ENCODE data around the gene DIDO1.

The DIDO1 gene

GRCh38 chr20:62832951-62833391 is 93.3 kb downstream of the DIDO1 start:
- Histone ChIP-seq H2AK5ac (ENCODE audit: low read length) (no peak overlapping the region), H4K91ac (ENCODE audit: low read depth, low read length) (no peak overlapping the region), H2AFZ (ENCODE audit: insufficient read depth, low read length, poor library complexity) (no peak overlapping the region), H3K14ac (ENCODE audit: low read length) (no peak overlapping the region), H2BK5ac (ENCODE audit: low read depth, low read length, poor library complexity) (no peak overlapping the region), H3K9ac (ENCODE audit: low read length) (no peak overlapping the region), H3K18ac (ENCODE audit: low read length) (no peak overlapping the region), H3K4ac (ENCODE audit: low read depth, low read length) (no peak overlapping the region), H2BK120ac (ENCODE audit: insufficient read depth, low read length, poor library complexity) (no peak overlapping the region), H3K27ac (ENCODE audit: low read depth, low read length) (no peak overlapping the region), H3K9me3 (ENCODE audit: insufficient read depth, low read depth, low read length) (no peaks in the 10 kb centered on the region), H3K4me2 (ENCODE audit: low read length) (no peak overlapping the region), H3K79me2 (ENCODE audit: control insufficient read depth, insufficient read depth, low read length, poor library complexity) (no peaks in the 10 kb centered on the region), H3K36me3 (ENCODE audit: control insufficient read depth in 1 of 2, insufficient read depth in 2 of 2, low read length in 2 of 2) (peaks cover 61 to 62% of the 10 kb centered on the region in 2 experiments), H2BK12ac (ENCODE audit: low read length) (no peak overlapping the region), H3K4me3 (ENCODE audit: low read depth, low read length) (no peak overlapping the region), H4K8ac (ENCODE audit: low read depth, low read length) (no peak overlapping the region), H3K4me1 (ENCODE audit: control insufficient read depth in 1 of 2, insufficient read depth in 2 of 2, low read length in 2 of 2) (peaks cover 6 to 12% of the 10 kb centered on the region in 2 experiments), H4K12ac (ENCODE audit: low read depth, low read length) (no peak overlapping the region), H3K23ac (ENCODE audit: low read length) (no peak overlapping the region), H3K27me3 (ENCODE audit: insufficient read depth, low read length) (no peaks in the 10 kb centered on the region), H3K79me1 (ENCODE audit: low read length) (no peaks in the 10 kb centered on the region)
- peak in 1 of 2 donors; percentile 25 for DNase-seq
- no CpG with 5 or more reads among the region's 14 CpGs for WGBS (ENCODE audit: extremely low coverage, insufficient coverage, insufficient read length)

GRCh38 chr20:62832212-62832922 is 93.9 kb downstream of the DIDO1 start:
- H3K4me1 ChIP-seq (ENCODE audit: control insufficient read depth in 1 of 2, insufficient read depth in 2 of 2, low read length in 2 of 2) = peaks cover 6 to 12% of the 10 kb centered on the region in 2 experiments
- H4K8ac ChIP-seq (ENCODE audit: low read depth, low read length) = no peak overlapping the region
- H3K36me3 ChIP-seq (ENCODE audit: control insufficient read depth in 1 of 2, insufficient read depth in 2 of 2, low read length in 2 of 2) = peaks cover 67 to 68% of the 10 kb centered on the region in 2 experiments
- H3K4ac ChIP-seq (ENCODE audit: low read depth, low read length) = no peak overlapping the region
- H2BK120ac ChIP-seq (ENCODE audit: insufficient read depth, low read length, poor library complexity) = no peak overlapping the region
- no peak overlapping the region for H2BK5ac ChIP-seq (ENCODE audit: low read depth, low read length, poor library complexity)
- no peak overlapping the region for H3K23ac ChIP-seq (ENCODE audit: low read length)
- H3K14ac ChIP-seq (ENCODE audit: low read length) = no peak overlapping the region
- WGBS (ENCODE audit: extremely low coverage, insufficient coverage, insufficient read length) = no CpG with 5 or more reads among the region's 22 CpGs
- H3K79me1 ChIP-seq (ENCODE audit: low read length) = no peaks in the 10 kb centered on the region
- no peak overlapping the region for H4K12ac ChIP-seq (ENCODE audit: low read depth, low read length)
- H4K91ac ChIP-seq (ENCODE audit: low read depth, low read length) = no peak overlapping the region
- H2AK5ac ChIP-seq (ENCODE audit: low read length) = no peak overlapping the region
- H2AFZ ChIP-seq (ENCODE audit: insufficient read depth, low read length, poor library complexity) = no peak overlapping the region
- no peak overlapping the region for H3K9ac ChIP-seq (ENCODE audit: low read length)
- H2BK12ac ChIP-seq (ENCODE audit: low read length) = no peak overlapping the region
- H3K4me3 ChIP-seq (ENCODE audit: low read depth, low read length) = no peak overlapping the region
- H3K79me2 ChIP-seq (ENCODE audit: control insufficient read depth, insufficient read depth, low read length, poor library complexity) = no peaks in the 10 kb centered on the region
- H3K9me3 ChIP-seq (ENCODE audit: insufficient read depth, low read depth, low read length) = no peaks in the 10 kb centered on the region
- H3K18ac ChIP-seq (ENCODE audit: low read length) = no peak overlapping the region
- no peaks in the 10 kb centered on the region for H3K27me3 ChIP-seq (ENCODE audit: insufficient read depth, low read length)
- H3K4me2 ChIP-seq (ENCODE audit: low read length) = no peak overlapping the region
- peak in 1 of 2 donors; percentile 33 for DNase-seq
- H3K27ac ChIP-seq (ENCODE audit: low read depth, low read length) = no peak overlapping the region

GRCh38 chr20:62831854-62832211 is 94.5 kb downstream of the DIDO1 start:
- Histone ChIP-seq H3K4me1 (ENCODE audit: control insufficient read depth in 1 of 2, insufficient read depth in 2 of 2, low read length in 2 of 2) (peaks cover 6 to 12% of the 10 kb centered on the region in 2 experiments), H3K4ac (ENCODE audit: low read depth, low read length) (no peak overlapping the region), H3K4me2 (ENCODE audit: low read length) (no peak overlapping the region), H3K9ac (ENCODE audit: low read length) (no peak overlapping the region), H3K18ac (ENCODE audit: low read length) (no peak overlapping the region), H3K9me3 (ENCODE audit: insufficient read depth, low read depth, low read length) (no peaks in the 10 kb centered on the region), H3K4me3 (ENCODE audit: low read depth, low read length) (no peak overlapping the region), H3K14ac (ENCODE audit: low read length) (no peak overlapping the region), H4K12ac (ENCODE audit: low read depth, low read length) (no peak overlapping the region), H3K27ac (ENCODE audit: low read depth, low read length) (no peak overlapping the region), H2AFZ (ENCODE audit: insufficient read depth, low read length, poor library complexity) (no peak overlapping the region), H2AK5ac (ENCODE audit: low read length) (no peak overlapping the region), H4K91ac (ENCODE audit: low read depth, low read length) (no peak overlapping the region), H3K27me3 (ENCODE audit: insufficient read depth, low read length) (no peaks in the 10 kb centered on the region), H3K36me3 (ENCODE audit: control insufficient read depth in 1 of 2, insufficient read depth in 2 of 2, low read length in 2 of 2) (peaks cover 68 to 69% of the 10 kb centered on the region in 2 experiments), H2BK12ac (ENCODE audit: low read length) (no peak overlapping the region), H3K79me2 (ENCODE audit: control insufficient read depth, insufficient read depth, low read length, poor library complexity) (no peaks in the 10 kb centered on the region), H3K23ac (ENCODE audit: low read length) (no peak overlapping the region), H4K8ac (ENCODE audit: low read depth, low read length) (no peak overlapping the region), H2BK5ac (ENCODE audit: low read depth, low read length, poor library complexity) (no peak overlapping the region), H2BK120ac (ENCODE audit: insufficient read depth, low read length, poor library complexity) (no peak overlapping the region), H3K79me1 (ENCODE audit: low read length) (no peaks in the 10 kb centered on the region)
- WGBS (ENCODE audit: extremely low coverage, insufficient coverage, insufficient read length) = no CpG with 5 or more reads among the region's 10 CpGs
- DNase-seq = no peak

- no CpG with 5 or more reads among the region's 10 CpGs for WGBS (ENCODE audit: extremely low coverage, insufficient coverage, insufficient read length)
- Histone ChIP-seq H3K14ac (ENCODE audit: low read length) (no peak overlapping the region), H3K9me3 (ENCODE audit: insufficient read depth, low read depth, low read length) (no peaks in the 10 kb centered on the region), H3K79me2 (ENCODE audit: control insufficient read depth, insufficient read depth, low read length, poor library complexity) (no peaks in the 10 kb centered on the region), H2BK120ac (ENCODE audit: insufficient read depth, low read length, poor library complexity) (no peak overlapping the region), H2AK5ac (ENCODE audit: low read length) (no peak overlapping the region), H3K18ac (ENCODE audit: low read length) (no peak overlapping the region), H4K8ac (ENCODE audit: low read depth, low read length) (no peak overlapping the region), H3K4ac (ENCODE audit: low read depth, low read length) (no peak overlapping the region), H3K9ac (ENCODE audit: low read length) (no peak overlapping the region), H4K12ac (ENCODE audit: low read depth, low read length) (no peak overlapping the region), H3K79me1 (ENCODE audit: low read length) (no peaks in the 10 kb centered on the region), H3K23ac (ENCODE audit: low read length) (no peak overlapping the region), H4K91ac (ENCODE audit: low read depth, low read length) (no peak overlapping the region), H3K4me3 (ENCODE audit: low read depth, low read length) (no peak overlapping the region), H2AFZ (ENCODE audit: insufficient read depth, low read length, poor library complexity) (no peak overlapping the region), H3K4me2 (ENCODE audit: low read length) (no peak overlapping the region), H2BK12ac (ENCODE audit: low read length) (no peak overlapping the region), H3K4me1 (ENCODE audit: control insufficient read depth in 1 of 2, insufficient read depth in 2 of 2, low read length in 2 of 2) (peaks cover 6 to 11% of the 10 kb centered on the region in 2 experiments), H3K27me3 (ENCODE audit: insufficient read depth, low read length) (no peaks in the 10 kb centered on the region), H3K27ac (ENCODE audit: low read depth, low read length) (no peak overlapping the region), H3K36me3 (ENCODE audit: control insufficient read depth in 1 of 2, insufficient read depth in 2 of 2, low read length in 2 of 2) (peaks cover 69% of the 10 kb centered on the region in 2 experiments), H2BK5ac (ENCODE audit: low read depth, low read length, poor library complexity) (no peak overlapping the region)
- DNase-seq = no peak
Observed at GRCh38 chr20:62831361-62831788, 94.9 kb downstream of the DIDO1 start.
